WI38 (cell line): Measurements from ENCODE around the gene DCUN1D5.

Source experiments
- H3K4me3 ChIP-seq: 2 replicates; pipeline ENCODE4 v1.5.1; 2011; ENCODE audit warnings: low read depth, mild to moderate bottlenecking, control low read depth, low read length
- TF ChIP-seq, protein P1 (sequence below): IDR thresholded peaks from 2 replicates; pipeline ENCODE4 v1.5.1; 2012; ENCODE audit warnings: low read depth, mild to moderate bottlenecking, control low read depth, low read length

DCUN1D5 gene

DNA sequence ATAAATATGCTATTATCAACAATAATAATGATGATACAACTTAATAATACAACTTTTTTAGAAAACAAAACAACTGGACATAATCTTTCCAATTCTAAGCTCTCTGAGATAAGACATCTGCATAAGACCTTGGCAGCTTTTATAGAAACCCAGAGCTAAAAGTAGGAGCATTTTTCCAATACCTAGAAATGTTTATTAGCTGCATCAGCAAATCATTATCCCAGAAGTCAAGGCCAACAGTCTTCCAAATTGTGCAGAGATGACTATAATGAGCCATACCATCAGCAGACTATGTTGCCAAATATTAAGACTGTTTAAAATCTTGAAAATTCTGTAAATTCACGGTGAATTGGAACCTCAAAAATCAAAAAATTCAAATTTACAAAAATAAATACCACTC, 30.3 kb downstream of the DCUN1D5 start:
- no peak overlapping the region for H3K4me3 ChIP-seq
- TF ChIP-seq, protein P1, sequence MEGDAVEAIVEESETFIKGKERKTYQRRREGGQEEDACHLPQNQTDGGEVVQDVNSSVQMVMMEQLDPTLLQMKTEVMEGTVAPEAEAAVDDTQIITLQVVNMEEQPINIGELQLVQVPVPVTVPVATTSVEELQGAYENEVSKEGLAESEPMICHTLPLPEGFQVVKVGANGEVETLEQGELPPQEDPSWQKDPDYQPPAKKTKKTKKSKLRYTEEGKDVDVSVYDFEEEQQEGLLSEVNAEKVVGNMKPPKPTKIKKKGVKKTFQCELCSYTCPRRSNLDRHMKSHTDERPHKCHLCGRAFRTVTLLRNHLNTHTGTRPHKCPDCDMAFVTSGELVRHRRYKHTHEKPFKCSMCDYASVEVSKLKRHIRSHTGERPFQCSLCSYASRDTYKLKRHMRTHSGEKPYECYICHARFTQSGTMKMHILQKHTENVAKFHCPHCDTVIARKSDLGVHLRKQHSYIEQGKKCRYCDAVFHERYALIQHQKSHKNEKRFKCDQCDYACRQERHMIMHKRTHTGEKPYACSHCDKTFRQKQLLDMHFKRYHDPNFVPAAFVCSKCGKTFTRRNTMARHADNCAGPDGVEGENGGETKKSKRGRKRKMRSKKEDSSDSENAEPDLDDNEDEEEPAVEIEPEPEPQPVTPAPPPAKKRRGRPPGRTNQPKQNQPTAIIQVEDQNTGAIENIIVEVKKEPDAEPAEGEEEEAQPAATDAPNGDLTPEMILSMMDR = no peak

GRCh38 chr11:103055221-103055890, 36.6 kb downstream of the DCUN1D5 start:
- TF ChIP-seq, protein P1 = peak; percentile 29; the same call in 1 of the 2 replicates
- no peak overlapping the region for H3K4me3 ChIP-seq

DNA sequence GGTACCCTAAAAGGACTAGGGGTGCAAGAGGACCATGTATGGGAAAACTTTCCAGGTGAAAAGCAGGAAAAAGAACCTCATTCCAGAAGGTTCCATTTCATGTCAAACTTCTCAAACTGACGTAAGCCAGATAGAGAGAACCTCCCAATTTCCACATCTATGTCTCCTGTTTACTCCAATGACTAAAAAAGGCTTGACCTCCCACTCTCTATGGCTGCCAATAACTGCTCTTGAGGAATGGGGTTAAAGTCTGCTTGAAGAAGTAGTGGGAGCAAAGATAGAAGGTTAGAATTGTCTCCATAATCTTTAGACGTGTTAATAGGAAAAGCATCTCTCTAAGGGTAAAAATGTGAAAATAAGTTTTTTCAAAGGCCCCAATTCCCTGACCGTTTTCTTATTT, 38.0 kb downstream of the DCUN1D5 start:
- TF ChIP-seq, protein P1 = no peak

DNA sequence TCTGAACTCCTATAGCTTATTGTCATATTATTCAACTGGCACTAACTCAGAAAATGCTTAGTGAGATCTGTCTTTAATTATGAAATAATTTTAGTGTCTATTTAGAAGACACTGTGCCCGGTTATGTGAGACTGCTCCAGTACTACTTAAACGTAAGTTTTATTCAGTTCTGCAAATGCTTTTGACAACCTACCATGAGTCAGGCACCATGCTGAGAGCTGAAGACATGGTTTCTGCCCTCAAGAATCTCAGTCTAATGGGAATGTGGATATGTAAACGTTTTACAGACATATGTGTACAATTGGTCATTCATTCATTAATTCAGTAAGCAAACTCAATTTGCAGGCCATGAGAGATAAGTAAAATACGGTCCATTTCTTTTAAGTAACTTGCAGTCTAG, 40.0 kb downstream of the DCUN1D5 start:
- no peak overlapping the region for H3K4me3 ChIP-seq
- TF ChIP-seq, protein P1 = no peak

More for the DNA sequence above, 38.0 kb downstream of the DCUN1D5 start:
- H3K4me3 ChIP-seq = no peak overlapping the region

- TF ChIP-seq, protein P1 = no peak
- no peak overlapping the region for H3K4me3 ChIP-seq
These were observed 40.7 kb downstream of the DCUN1D5 start for GRCh38 chr11:103051151-103051801.

DNA sequence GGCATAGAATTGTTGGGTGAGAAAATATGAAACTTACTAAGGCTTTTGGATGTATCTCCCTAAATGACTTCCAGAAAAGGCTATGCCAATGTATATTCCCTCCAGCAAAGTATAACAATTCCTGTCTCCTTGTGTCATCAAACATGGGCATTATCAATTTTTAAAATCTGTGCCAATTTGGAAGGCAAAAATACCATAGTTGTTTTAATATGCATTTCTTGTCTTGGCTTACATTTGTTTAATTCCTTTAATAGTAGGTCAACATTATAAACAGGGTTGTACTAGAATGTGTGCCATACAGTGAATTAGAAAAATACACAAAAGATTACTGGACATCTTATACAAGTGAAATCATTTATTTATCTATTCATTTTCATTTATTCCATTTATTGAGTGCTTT, 41.6 kb downstream of the DCUN1D5 start:
- TF ChIP-seq, protein P1 = no peak
- no peak overlapping the region for H3K4me3 ChIP-seq

DNA sequence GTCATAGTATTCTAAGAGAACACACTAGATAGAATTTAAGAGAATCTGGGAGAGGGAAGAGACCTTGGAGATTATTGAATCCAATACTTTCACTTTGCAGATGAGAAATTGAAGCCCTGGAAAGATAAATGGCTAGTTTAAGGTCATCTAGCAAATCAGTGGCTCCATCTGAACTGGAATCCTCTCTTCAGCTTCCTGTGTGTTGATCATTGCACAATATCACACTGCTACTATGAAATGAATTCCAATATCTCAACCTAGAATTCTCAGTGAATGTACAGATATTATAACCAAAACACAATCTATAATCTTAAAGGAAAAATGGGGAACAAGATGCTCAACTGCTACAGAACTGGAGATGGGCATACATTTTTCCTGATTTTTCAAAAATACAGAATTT, 44.1 kb downstream of the DCUN1D5 start:
- H3K4me3 ChIP-seq = no peak overlapping the region
- TF ChIP-seq, protein P1 = no peak
